Epithelial cell of prostate (primary cell): ENCODE data around the gene C2CD2L.
"Not testable (repeated sequence)": the region's sequence is repeated elsewhere in the genome, so short reads cannot be mapped to it uniquely, and the experiment has no call there.

Experiments
- DNase-seq: peaks from one replicate; pipeline ENCODE4 v3.0.0-alpha.2; 2011; ENCODE audit warnings: low read depth, low spot score
- H3K27ac ChIP-seq: fragments of 450-650 bp; 2 replicates; pipeline ENCODE4 v1.5.1; 2017; ENCODE audit warnings: mild to moderate bottlenecking

Gene C2CD2L

DNA sequence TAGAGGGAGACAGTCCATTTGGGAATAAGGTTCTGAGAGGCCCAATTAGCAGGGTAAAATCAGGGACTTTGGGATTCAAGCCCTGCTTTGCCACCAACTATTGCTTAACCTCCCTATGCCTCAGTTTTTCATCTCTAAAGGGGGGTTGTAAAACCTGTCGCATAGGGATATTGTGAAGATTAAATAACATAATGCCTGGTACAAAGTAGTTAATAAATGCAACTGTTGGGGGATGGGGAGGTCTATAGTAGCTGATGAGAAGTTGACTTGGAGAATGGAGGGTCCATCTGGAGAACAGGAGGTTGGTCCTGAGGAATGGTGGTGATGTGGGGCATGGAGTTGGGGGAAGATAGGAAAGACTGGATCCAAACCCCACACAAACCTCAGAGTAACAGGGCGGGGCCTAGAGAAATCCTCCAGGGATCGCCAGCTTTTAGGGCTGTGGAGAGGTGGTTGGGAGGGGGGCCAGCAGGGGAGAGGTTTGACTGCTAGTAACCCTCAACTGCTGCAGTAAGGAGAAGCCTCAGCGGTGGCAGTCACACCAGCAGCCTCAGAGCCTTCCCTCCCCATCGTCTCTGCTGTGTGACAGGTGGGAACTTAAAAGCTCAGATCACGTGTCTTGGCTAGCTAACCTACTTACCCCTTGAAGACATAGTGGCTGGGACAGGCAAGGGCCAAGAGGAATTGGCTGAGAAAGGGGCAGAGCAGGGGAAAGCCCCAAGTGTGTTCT, 40.6 kb downstream of the C2CD2L start:
- DNase-seq, result no peak
- no peak overlapping the region for H3K27ac ChIP-seq

DNA sequence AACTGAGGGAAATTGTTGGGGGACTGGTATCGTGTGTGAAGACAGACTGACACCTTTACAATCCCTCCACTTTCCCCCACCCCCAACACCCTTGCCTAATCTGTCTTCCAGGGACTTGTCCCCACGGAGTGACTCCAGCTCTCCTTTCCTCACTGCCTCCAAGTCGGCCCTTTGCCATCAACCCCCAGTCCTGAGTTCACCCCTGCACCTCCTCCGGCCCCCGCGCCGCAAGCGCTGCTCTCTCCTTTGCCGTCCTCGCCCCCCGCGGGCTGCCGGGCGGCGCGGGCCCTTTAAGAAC, 41.5 kb downstream of the C2CD2L start:
- H3K27ac ChIP-seq, result no peak overlapping the region
- no peak for DNase-seq

DNA sequence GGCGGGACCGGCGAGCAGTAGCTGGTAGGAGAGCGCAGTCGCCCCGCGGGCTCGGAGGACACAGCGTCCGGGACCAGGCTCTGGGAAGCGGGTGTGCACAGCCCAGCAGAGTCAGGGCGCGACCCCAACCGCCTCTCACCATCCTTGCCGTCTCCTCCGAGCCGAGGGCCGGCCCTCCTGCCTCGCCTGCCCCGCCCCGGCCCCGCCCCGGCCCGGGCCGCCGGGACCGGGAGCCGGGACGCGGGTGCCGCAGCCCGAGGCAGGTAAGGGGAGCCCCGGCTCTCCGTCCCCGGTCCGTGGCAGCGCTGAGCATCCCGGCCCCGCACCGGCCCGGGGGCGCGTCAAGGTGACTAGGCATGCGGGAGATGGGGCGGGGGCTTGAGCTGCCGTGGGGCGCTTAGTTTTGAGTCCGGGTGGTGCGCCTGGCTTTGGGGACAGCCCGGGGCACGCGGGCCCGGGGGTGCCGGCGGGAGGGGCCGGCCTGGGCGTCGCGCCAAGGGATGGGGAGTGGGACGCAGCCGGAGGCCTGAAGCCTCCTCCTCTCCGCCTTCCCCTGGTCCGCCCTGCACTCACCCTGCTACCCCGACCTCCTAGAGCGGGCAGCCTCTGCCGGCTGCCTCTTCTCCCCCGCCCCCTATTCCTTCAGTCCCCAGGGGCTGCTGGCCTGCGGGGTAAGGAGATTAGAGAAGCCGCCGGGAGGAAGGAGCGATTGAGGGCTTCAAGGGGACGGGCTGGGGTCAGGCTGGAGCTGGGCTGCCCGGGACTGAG, 42.1 kb downstream of the C2CD2L start, which contains the start of gene ABCG4:
TSS of gene ABCG4 (plus strand) at position 35 of the 768 bp plus-strand sequence. CDS start 914 bp downstream, outside the sequence.
- DNase-seq, result no peak
- no peak within 1 kb of the TSS for H3K27ac ChIP-seq

DNA sequence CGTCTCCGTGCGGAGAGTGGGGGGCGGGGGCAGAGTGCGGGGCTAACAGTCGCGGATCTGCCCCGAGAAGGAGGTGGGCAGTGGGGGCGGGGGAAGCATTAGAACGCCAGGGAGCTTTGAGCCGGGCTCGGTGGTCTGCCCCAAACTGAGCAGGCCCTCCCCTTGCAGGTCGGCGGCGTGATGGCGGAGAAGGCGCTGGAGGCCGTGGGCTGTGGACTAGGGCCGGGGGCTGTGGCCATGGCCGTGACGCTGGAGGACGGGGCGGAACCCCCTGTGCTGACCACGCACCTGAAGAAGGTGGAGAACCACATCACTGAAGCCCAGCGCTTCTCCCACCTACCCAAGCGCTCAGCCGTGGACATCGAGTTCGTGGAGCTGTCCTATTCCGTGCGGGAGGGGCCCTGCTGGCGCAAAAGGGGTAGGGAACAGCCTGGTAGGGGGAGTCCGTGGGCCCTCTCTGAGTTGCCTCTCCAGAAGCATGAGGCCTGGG, 42.7 kb downstream of the C2CD2L start:
- DNase-seq, result no peak
- H3K27ac ChIP-seq, result no peak overlapping the region

DNA sequence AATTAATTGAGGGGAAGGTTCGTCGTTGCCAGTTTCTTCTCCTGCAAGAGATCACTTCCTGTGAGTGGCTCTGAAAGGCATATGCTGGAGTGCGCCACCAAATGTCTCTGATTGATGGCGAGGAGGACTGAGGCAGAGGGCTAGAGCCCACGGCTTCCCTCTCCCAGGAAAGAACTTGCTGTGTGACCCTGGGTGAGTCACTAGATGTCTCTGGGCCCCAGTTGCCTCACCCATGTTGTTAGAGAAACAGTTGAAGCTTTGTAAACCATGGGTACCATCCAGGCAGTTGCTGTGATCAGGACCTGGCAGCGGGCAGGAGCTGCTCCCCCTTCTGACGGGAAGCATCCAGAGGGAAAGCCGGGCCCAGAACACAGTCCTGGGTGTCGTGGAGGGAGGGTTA, 44.9 kb downstream of the C2CD2L start:
- no peak overlapping the region for H3K27ac ChIP-seq
- no peak for DNase-seq

DNA sequence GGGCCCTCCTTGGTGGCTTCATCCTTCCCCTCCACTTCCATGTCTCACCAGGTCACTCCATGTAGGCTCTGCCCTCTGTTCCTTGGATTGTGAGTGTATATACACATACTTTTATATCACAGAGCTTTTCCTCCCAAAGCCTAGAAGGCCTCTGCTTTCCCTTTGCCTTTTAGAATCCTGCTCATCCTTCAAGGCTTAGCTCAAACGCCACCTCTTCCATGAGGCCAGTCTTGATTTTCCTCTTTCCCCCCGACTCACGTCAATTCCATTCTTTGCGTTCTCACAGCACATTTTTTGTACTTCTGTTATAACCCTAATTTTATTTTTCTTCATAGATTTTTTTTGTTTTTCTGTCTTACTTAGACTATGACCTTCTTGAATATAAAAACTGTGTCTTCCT, 45.5 kb downstream of the C2CD2L start:
- H3K27ac ChIP-seq, result no peak overlapping the region
- no peak for DNase-seq

DNA sequence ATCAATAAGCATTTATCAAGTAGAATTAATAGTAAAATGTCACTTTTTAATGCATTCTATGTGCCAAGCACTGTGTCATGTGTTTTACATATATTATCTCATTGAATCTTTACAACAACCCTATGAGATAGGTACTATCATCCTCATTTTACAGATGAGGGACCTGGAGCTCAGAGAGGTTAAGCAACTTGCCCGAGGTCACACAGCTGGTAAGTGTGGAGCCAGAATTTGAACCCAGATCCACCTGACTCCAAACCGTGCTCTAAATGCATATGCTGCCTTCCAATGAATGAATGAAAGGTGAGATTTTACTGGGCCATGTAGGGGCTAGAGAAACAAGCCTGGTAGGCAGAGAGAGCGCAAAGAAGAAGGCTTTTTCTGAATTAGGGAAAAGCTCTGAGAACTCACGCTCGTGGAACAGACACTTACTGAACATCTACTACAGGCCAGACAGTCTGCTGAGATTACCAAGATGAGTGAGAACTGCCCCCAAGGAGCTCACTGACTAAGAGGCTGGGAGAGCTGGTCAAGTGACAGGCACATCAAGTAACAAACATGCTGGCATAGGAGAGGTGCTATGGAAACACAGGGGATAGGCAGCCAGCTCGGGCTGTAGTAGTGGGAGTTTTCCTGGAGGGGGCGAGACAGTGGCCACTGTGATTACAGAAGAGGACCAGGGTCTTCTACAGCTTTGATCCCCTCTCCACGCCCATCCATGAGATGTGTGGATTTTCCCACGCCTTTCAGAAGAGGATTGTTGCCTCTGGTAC, 46.1 kb downstream of the C2CD2L start:
- DNase-seq, result no peak
- H3K27ac ChIP-seq, result no peak overlapping the region

DNA sequence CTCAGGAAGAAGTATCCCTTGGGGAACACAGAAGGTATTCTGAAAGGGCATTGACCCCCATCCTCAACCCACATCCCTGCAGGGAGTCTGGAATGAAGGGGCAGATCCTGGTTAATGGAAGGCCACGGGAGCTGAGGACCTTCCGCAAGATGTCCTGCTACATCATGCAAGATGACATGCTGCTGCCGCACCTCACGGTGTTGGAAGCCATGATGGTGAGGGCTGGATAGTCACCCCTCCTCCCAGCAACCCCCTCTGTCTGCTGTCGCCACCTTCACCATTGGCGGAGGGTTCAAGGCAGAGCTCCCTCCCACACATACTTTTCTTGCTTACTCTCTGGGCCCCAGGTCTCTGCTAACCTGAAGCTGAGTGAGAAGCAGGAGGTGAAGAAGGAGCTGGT, 47.0 kb downstream of the C2CD2L start:
- H3K27ac ChIP-seq, result no peak overlapping the region
- DNase-seq, result no peak

DNA sequence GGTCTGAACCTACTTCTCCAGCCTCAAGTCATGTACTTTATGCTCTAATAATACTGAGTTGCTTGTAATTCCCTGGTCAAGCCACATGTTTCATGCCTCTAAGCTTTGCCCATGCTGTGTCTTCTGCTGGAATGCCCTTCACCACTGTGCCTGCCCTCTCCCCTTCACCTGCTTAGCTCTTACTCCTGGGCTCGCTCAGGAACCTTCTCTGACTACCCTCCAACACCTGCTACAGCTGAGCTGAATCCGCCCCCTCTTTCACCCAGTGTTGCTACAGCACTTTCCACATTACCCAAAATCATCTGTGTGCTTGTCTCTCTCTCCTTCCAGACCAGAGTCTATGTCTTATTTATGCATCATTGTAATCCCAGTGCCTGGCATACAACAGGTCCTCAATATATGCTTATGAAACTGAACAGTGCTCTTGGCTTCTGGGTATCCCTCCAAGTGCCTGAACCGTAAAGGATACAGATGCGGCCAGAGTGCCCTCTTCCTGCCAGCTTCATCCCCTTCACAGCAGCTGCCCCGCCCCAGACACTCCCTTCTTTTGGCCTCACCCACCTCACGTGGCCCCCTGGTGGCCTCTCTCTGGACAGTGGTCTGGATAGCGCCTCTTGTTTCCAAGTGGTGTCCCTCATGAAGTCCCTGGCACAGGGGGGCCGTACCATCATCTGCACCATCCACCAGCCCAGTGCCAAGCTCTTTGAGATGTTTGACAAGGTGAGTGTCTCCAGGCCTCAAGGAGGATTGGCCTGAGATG, 48.8 kb downstream of the C2CD2L start:
- no peak overlapping the region for H3K27ac ChIP-seq
- DNase-seq, result no peak

DNA sequence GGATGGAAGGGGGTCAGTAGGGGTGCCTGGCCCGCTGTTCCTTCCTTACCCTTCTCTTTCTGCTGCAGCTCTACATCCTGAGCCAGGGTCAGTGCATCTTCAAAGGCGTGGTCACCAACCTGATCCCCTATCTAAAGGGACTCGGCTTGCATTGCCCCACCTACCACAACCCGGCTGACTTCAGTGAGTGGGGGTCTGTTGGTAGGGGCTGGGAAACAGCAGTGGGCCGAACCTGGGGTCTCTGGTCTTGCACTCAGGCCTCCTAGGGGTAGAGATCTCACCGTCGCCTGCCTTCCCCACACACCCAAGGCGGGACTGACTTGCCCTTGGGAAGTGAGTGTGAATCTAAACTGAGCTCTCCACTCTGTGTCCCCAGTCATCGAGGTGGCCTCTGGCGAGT, 49.4 kb downstream of the C2CD2L start:
- DNase-seq, result no peak
- no peak overlapping the region for H3K27ac ChIP-seq

DNA sequence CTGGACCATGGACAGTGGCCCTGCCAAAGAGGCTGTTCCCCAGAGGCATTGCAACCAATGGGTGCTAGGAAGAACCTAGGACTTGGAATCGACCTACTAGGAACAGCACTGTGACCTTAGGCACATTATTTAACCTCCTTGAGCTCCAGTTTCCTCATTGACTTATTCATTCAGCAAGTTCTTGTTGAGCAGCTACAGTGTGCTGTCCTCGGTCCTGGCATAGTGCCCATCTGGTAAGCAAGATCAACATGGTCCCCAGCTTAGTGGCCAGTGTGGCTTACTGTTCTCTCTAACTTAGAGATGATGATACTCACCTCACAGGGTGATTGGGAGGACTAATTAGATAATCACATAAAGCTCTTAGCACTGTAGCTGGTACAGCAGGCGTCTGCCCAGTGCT, 49.9 kb downstream of the C2CD2L start:
- DNase-seq, result no peak
- H3K27ac ChIP-seq, result no peak overlapping the region

DNA sequence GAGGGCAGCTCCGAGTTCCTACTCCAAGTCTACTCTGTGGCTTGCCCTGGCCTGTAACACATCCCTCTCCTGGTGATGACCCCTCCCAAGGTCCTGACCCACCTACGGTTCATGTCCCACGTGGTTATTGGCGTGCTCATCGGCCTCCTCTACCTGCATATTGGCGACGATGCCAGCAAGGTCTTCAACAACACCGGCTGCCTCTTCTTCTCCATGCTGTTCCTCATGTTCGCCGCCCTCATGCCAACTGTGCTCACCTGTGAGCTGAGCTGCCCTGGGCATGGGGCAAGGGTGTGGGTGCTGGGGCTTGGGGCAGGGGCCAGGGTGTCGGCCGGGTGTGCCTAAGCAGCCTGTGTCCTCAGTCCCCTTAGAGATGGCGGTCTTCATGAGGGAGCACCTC, 51.3 kb downstream of the C2CD2L start:
- no peak overlapping the region for H3K27ac ChIP-seq
- no peak for DNase-seq

DNA sequence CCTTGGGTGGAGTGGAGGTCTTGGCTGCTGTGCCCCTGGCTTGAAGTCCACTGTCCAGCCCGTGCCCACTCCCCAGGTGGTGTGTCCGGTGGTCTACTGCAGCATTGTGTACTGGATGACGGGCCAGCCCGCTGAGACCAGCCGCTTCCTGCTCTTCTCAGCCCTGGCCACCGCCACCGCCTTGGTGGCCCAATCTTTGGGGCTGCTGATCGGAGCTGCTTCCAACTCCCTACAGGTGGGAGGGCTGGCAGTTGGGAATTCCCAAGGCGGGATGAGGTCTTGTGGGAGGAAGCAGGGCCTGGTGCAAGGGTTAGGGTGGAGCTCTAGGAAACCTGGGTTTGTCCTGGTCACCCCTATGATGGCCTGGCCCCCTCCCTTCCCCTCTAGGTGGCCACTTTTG, 53.0 kb downstream of the C2CD2L start:
- no peak overlapping the region for H3K27ac ChIP-seq
- no peak for DNase-seq

DNA sequence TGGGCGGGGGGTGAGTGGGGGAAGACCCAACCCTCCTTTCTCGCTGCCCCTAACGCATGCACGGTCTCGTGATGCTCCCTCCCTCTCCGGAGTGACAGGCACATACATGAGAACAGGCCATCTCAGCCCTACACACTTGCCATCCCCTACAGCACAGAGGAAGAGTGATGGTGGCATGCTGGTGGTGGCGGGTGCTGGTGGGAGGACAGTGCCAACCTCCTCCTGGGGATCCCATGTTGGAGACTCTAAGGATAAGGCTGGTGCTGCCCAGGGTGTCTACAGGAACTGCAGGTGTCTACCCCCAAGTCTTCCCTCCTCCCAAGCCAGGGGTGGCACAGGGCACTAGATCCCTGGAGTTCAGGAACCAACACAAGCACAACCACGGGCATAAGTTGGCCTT, 54.7 kb downstream of the C2CD2L start:
- no peak for DNase-seq
- no peak overlapping the region for H3K27ac ChIP-seq

DNA sequence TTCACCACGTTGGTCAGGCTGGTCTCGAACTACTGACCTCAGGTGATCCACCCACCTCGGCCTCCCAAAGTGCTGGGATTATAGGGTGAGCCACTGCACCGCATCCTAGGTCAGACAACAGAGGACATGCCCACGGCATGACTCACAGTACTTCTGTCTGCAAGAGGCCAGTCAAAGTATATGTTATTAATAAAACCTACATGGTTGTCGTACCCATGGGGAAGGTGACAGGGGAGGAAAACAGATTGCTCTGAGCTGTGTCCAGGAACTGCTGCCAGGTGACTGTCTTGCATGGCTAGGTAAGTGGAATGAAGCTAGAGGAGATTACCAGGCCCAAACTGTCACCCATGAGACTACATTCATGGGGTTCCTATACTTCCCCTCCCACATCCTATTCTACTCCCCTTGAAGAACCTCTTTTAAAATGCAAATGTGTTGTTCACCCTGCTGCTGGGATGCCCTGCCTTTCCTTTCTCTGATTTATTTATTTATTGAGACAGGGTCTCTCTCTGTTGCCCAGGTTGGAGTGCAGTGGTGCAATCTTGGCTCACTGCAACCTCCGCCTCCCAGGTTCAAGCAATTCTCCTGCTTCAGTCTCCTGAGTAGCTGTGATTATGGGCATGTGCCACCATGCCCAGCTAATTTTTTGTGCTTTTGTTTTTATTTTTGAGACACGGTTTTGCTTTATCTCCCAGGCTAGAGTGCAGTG, 59.4 kb downstream of the C2CD2L start:
- H3K27ac ChIP-seq, result peak overlapping the region; percentile 89

DNA sequence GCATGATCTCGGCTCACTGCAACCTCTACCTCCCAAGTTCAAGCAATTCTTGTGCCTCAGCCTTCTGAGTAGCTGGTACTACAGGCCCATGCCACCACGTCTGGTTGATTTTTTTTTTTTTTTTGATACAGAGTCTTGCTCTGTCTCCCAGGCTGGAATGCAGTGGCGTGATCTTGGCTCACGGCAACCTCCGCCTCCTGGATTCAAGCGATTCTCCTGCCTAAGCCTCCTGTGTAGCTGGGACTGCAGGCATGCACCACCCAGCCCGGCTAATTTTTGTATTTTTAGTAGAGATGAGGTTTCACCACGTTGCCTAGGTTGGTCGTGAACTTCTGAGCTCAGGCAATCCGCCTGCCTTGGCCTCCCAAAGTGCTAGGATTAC, 59.9 kb downstream of the C2CD2L start:
- H3K27ac ChIP-seq, result peak overlapping the region; percentile 89
- DNase-seq, result not testable (repeated sequence)

More for the DNA sequence above, 59.4 kb downstream of the C2CD2L start:
- peak; percentile 60 for DNase-seq

DNA sequence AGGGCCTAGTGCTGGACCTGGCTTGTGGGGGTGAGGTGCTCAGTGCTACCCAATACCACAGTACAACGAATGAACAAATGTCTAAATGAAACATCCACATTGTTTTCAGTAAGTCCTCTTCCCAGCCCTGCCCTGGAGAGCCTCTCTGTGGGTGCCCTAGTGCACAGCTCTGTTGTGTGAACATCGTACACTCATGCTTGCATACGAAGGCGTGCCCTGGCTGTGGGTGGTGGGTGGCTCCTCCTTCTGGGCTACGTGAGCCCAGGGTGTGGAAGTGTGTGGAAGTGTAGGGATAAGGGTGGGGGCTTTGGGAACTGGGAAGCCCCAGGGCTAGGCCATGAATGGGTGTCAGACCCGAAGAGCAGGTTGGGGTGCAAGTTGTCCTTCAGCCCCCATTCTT, 60.8 kb downstream of the C2CD2L start:
- peak; percentile 57 for DNase-seq
- peak overlapping the region; percentile 89 for H3K27ac ChIP-seq
